NCI-H82 treated with DMSO at 0.1 percent for 48 hours (cell line): Measurements from ENCODE around the gene F2.
"Not testable (repeated sequence)": the region's sequence is repeated elsewhere in the genome, so short reads cannot be mapped to it uniquely, and the experiment has no call there.

Experiments
- DNase-seq: peaks from one replicate; lab custom pipeline; 2025; ENCODE audit not compliant: unreplicated experiment; lab: John Stamatoyannopoulos, UW

Gene F2

GRCh38 chr11:46684367-46684766 is 34.6 kb upstream of the F2 start:
- no peak for DNase-seq

DNA sequence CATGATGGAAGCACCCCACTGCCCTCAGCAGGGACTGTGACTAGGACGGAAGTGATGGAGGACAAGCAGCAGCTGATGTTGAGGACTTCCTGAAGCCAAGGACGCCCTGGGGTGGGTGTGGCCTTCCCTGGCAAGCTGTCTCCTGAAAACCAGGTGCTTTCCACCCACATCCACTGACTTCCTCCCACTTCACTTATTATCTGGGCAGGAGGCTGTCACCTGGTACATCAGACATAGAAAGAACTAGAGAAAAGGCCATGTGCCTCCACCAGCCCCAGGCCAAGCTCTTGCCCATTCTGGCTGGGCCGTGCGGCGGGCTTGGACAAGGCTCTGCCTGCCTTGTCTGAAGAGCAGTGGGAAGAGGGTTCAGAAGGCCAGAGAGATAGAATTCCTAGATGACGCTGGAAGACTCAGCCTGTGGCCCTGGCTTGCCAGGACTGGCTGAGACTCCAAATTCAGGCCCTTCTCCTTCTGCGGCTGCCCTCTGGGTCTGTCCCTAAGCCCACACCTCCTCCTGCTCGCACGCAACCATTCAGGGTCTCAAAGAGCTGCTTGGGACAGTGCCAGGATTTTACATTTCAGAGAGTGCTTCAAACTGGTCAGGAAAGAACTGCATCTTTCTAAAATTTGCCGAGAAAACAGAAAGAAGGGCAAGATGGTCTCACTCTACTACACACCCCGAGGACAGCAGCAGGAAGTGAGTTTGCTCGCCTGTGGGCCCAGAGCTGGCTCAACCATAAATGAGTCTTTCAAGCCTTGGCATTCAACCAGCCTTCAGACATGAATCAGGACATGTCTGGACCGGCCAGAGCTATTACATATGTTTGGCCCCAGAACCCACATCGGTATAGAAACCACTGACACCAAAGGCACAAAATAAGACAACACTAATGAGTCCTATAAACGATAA is 31.9 kb upstream of the F2 start:
- no peak for DNase-seq

DNA sequence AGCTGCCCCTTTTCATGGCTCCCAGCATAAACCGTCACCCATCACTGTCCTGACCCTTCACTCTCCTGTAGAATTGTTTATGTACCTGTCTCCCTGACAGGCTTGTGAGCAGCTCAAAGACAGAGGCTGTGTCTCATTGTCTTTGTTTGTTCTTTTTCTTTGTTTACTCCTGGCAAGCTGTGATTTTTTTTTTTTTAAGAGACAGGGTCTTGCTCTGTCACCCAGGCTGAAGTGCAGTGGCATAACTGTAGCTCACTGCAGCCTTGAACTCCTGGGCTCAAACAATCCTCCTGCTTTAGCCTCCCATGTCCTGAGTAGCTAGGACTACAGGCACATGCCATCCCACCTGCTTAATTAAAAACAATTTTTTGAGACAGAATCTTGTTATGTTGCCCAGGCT is 28.3 kb upstream of the F2 start:
- no peak for DNase-seq

- no peak for DNase-seq
Observed at GRCh38 chr11:46692450-46692849, 26.6 kb upstream of the F2 start.

DNA sequence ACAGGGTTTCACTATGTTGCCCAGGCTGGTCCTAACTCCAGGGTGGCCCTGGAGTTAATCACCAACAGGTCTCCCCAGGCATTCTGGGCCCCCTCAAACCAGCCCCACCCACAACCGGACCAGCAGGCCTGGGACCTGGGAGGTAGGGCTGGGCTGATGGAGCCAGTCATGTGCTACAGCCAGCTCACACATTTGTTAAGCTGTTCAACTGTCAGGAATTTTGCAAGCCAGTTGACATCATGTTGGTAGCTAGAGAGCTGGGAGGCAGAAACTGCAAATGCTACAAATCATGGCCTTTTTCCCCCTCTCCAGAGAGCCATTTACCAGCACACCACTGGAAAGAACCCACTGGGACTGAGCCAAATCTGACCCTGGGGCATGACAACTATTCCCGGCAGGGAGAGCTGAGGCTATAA is 25.4 kb upstream of the F2 start:
- DNase-seq, result no peak

DNA sequence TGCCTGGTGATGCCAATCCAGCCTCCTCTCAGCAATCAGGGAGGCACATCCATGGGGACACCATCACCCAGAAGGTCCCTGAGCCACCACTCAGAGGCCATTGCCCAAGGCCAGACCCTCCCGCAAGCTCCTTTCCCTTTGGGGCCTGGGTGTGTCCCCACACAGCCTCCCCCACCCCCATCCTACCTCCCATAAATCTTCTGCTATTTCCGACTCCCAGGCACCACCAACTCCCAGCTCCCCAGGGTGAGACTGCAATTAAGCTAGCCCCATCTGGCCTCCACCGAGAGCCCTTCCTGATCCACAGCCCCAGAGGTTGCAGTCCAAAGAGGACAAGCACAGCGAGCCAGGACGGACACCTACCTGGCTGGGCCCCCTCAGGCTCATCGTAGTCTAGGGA is 24.9 kb upstream of the F2 start:
- peak; percentile 1 for DNase-seq

DNA sequence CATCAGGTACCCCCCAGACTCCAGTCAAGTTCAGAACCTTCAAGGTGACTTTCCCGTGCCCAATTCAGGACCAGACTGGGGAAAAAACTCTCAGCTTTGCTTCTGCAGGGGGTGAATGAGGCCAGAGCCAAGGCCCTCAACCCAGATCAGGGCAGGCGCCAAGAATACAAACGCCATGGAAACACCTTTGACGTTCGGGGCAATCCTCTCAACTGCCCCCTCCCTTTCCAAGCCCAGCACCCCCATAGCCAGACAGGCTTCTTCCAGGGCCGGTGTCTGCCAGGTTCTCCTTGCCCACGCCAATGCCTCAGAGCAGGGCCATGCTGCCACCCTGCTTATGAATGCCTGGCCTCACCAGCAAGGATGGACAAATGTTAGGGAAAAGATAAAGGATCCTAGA is 24.4 kb upstream of the F2 start:
- no peak for DNase-seq

DNA sequence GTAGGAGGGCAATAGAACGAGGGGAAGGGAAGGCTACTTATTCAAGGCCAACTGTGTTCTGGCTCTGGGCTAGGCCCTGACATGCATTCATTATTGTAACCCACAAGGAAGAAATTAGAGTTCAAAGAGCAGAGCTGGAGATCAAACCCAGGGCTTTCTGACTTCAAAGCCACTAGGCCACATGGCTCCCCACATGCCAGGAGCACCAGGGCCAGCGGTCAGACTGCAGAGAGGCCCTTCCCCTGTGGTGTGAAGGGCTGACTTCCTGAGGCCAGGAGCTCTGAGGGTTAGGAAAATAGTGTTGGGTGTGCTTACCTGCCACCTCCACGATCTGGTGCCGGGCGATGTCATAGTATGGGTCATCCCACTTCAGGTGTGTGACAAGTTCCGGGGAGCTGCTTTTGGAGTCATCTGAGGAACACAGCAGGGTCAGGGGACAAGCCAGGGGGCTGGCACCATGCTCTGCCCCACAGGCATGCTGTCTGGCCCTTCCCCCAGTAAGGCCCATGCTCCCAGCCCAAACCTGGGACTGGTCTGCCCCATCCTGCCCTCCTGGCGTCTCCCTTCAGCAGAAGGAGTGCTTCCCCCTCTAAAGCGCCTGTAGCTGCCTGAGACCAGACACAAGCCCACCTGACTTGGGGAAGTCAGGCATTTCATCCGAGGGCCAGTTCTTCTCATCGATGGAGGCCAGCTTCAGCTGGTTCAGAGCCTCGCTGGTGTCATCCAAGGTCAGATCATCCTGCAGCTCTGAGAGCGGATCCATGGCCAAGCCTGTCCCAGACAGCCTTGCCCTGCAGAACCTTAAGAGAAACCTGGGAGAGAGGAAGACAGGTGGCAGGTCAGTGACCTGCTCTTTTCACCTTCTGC is 23.4 kb upstream of the F2 start:
- DNase-seq, result no peak

DNA sequence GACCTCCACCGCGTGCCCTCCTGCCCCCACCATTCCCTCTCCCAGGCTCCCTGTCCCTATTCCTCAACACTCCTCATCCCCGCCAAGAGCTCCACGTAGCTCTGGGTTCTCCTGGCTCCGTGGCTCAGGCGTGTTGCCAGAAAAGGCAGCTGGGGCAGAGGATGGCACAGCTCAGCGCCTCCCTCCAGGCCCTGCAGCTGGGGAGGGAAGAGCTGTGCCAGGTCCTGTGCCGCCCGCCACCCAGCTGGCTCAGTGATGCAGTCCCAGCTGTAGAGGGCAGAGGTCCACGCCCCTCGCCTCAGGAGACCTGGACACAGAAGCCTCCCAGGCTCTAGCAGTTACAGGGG is 22.8 kb upstream of the F2 start:
- no peak for DNase-seq

DNA sequence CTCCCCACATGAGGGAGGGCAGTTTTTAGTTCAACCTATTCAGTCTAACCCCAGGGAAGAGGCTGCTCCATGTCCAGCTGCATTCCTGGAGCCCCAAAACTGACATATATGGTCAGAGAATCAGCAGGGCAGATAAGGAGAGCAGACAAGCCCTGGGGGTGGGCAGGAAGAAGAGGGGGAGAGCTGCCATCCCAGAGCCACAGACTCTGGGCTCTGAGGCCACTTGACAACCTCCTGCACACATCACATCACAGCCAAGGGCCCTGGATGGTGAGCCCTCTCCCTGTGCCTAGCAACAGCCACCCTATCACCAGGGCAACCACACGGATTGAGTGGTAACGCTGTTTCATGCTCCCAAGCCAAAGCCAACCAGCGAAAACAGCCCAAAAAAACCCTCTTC is 21.7 kb upstream of the F2 start:
- DNase-seq, result no peak

- DNase-seq, result no peak
Observed at GRCh38 chr11:46697723-46698122, 21.3 kb upstream of the F2 start.

DNA sequence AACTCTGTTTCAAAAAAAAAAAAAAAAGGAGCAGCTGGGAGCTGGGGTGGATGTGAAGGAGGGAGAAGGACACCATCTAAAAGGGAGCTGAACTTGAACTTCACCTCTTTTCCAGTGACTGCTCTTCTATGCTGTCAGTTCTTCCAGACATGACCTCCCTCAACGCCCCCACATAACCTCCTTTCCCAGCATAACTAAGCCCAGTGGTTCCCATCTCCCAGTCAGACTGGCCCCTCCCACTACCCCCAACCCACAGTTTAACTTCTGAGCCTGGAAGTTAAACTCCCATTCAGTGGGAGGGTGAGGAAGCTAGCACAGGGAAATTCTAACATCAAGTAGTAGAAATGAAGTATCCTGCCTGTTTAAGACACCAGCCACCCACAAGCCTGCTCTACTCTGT is 20.4 kb upstream of the F2 start:
- DNase-seq, result no peak

GRCh38 chr11:46700241-46701077 is 18.6 kb upstream of the F2 start, which contains the start of the genes ARHGAP1 and ZNF408:
TSS of gene ARHGAP1 (minus strand) at chr11:46700619. CDS start at chr11:46696107, 4,512 bp downstream.
TSS of gene ZNF408 (plus strand) at chr11:46701031. CDS start at chr11:46701048, 17 bp downstream.
- peak; percentile 94 for DNase-seq

DNA sequence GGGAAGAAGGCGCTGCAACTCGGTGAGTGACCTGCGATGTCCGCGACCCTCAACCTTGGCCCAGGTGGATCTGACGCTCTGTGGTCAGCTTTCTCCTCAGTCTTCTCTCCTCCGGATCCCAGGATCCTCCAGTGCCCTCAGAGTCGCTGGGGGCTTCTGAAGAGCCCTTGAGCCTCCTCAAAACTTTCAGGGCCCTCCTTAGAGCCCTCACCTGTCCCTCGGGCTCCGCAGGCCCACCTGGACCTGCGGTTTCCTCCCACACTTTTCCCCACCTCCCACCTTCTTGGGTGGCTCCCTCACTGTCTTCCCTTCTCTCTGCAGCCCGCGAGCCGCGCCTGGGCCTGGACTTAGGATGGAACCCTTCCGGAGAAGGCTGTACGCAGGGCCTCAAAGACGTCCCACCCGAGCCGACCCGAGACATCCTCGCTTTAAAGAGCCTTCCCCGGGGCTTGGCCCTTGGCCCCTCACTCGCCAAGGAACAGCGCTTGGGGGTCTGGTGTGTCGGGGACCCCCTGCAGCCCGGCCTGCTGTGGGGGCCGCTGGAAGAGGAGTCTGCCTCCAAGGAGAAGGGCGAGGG is 17.8 kb upstream of the F2 start:
- DNase-seq, result no peak

GRCh38 chr11:46705070-46705688 is 13.8 kb upstream of the F2 start:
- DNase-seq, result no peak

GRCh38 chr11:46706886-46707285 is 12.1 kb upstream of the F2 start:
- DNase-seq, result no peak

GRCh38 chr11:46709351-46709750 is 9.7 kb upstream of the F2 start:
- DNase-seq, result not testable (repeated sequence)

GRCh38 chr11:46710821-46711269 is 8.2 kb upstream of the F2 start:
- DNase-seq, result no peak

DNA sequence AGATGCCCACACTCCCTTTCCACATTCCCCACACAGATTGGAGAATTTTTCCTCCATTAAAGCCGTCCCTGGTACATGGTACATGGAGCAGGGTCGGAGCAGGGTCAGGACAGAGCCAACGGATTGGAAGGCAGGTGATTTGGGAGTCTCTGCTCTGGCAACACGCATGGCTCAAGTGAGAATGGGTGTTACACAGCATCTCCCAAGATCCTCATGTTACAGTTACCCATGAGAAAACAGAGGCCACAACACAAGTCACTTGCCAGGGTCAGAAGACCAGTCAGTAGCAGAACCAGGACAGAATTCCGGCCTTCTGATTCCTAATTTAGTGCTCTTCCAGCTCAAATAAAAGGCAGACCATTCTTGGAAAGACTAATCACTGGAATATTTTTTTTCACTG is 7.7 kb upstream of the F2 start:
- no peak for DNase-seq

DNA sequence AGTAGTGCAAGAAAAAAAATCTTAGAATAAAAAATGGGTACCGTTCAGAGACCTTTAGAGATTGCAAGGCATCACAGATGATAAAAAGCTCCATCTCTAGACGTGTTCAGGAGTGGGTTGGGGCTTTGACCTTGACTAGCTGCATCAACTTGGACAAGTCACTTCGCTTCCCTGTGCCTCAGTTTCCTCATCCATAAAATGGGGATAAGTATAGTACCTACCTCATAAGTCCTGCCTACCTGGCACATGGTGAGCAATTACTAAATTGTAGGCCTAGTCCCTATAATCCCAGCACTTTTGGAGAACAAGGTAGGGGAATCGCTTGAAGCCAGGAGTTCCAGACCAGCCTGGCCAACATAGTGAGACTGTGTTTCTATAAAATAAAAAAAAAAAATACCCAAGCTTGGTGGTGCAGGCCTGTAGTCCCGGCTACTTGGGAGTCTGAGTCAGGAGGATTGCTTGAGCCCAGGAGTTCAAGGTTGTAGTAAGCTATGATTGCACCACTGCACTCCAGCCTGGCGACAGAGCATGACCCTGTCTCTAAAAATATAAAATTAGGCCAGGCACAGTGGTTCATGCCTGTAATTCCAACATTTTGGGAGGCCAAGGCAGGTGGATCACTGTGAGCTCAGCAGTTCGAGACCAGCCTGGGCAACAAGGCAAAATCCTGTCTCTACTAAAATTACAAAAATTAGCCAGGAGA is 6.0 kb upstream of the F2 start:
- no peak for DNase-seq
